Muscle of back (tissue), 11 donors: Measurements from ENCODE around the gene IQCH. TPM values are rescaled to one million over a fixed set of nuclear protein-coding genes. Genes with fewer than 3 reads are reported as not detected.
"Not testable (repeated sequence)": the region's sequence is repeated elsewhere in the genome, so short reads cannot be mapped to it uniquely, and the experiment has no call there.

Experiments
- DNase-seq, 3 donors: peaks; one replicate each; pipeline versions ENCODE4 v3.0.0 to v3.0.0-alpha.2; 2013
- polyA plus RNA-seq, 10 donors: library from polyadenylated mRNA; unstranded; fragments of 120-200 nt; gene quantifications; one replicate each; pipeline ENCODE4 v1.2.1, GENCODE V29; 2013; ENCODE audit not compliant: insufficient read length in 10 of 10

Gene IQCH
- polyA plus RNA-seq, 10 donors = 0.62 to 1.5 (median 1.1) TPM

- DNase-seq = no peak
Measured at GRCh38 chr15:67244971-67245478, 9.6 kb upstream of the IQCH start.

- not testable (repeated sequence) for DNase-seq
Measured at GRCh38 chr15:67246606-67247005, 8.0 kb upstream of the IQCH start.

- DNase-seq = no peak
Measured at GRCh38 chr15:67248011-67248505, 6.5 kb upstream of the IQCH start.

- DNase-seq = no peak
Measured at GRCh38 chr15:67249830-67250229, 4.8 kb upstream of the IQCH start.

GRCh38 chr15:67251318-67251717, 3.3 kb upstream of the IQCH start:
- no peak for DNase-seq

GRCh38 chr15:67253101-67253500, 1.5 kb upstream of the IQCH start:
- no peak for DNase-seq

- peak in 1 of 3 donors; percentile 7 for DNase-seq
Measured at GRCh38 chr15:67253549-67254237, 893 bp upstream of the IQCH start.

GRCh38 chr15:67256051-67256450, 1.5 kb downstream of the IQCH start:
- no peak for DNase-seq

- DNase-seq = not testable (repeated sequence)
Measured at GRCh38 chr15:67258412-67258811, 3.8 kb downstream of the IQCH start.

GRCh38 chr15:67259379-67259778, 4.8 kb downstream of the IQCH start:
- DNase-seq = no peak

GRCh38 chr15:67259806-67260205, 5.2 kb downstream of the IQCH start:
- no peak for DNase-seq

GRCh38 chr15:67266870-67267269, 12.3 kb downstream of the IQCH start:
- DNase-seq = no peak

- no peak for DNase-seq
Measured at GRCh38 chr15:67267440-67267839, 12.9 kb downstream of the IQCH start.

- no peak for DNase-seq
Measured at GRCh38 chr15:67267951-67268941, 13.7 kb downstream of the IQCH start.

GRCh38 chr15:67274236-67274635, 19.6 kb downstream of the IQCH start:
- no peak for DNase-seq

- DNase-seq = no peak
Measured at GRCh38 chr15:67276666-67277065, 22.1 kb downstream of the IQCH start.

GRCh38 chr15:67280217-67280616, 25.6 kb downstream of the IQCH start:
- DNase-seq = no peak

- DNase-seq = no peak
Measured at GRCh38 chr15:67281714-67282113, 27.1 kb downstream of the IQCH start.

- not testable (repeated sequence) for DNase-seq
Measured at GRCh38 chr15:67285625-67286024, 31.0 kb downstream of the IQCH start.

GRCh38 chr15:67286400-67286799, 31.8 kb downstream of the IQCH start:
- DNase-seq = not testable (repeated sequence)

GRCh38 chr15:67290319-67290718, 35.7 kb downstream of the IQCH start:
- DNase-seq = no peak

GRCh38 chr15:67296188-67296587, 41.6 kb downstream of the IQCH start:
- no peak for DNase-seq

- no peak for DNase-seq
Measured at GRCh38 chr15:67296684-67297083, 42.1 kb downstream of the IQCH start.
